H1 (cell line): Measurements from ENCODE around the gene SLC31A2. TPM values are rescaled to one million over a fixed set of nuclear protein-coding genes. Genes with fewer than 3 reads are reported as not detected.

Experiments used
- CTCF ChIA-PET: fragments of 300-600 bp; sonication (Branson Sonifier 250); formaldehyde crosslinking; loops from one replicate; lab custom pipeline; 2021; ENCODE audit not compliant: partially characterized antibody; lab: Charles Lee
- POLR2A ChIA-PET: fragments of 300-600 bp; sonication (Branson Sonifier 250); formaldehyde crosslinking; loops from one replicate; lab custom pipeline; 2021; ENCODE audit warnings: inconsistent platforms; ENCODE audit not compliant: partially characterized antibody; lab: Charles Lee
- DNase-seq, 2 experiments: peaks; one replicate each; pipeline versions ENCODE4 v3.0.0 to v3.0.0-alpha.2; 2010 to 2022; ENCODE audit warnings: low spot score in 2 of 2, low read depth in 1 of 2, mixed read lengths in 1 of 2
- FAIRE-seq: peaks from 2 replicates; lab custom pipeline; 2011; peaks lifted over from hg19 to GRCh38; lab: Jason Lieb, UNC
- H2AFZ ChIP-seq: 2 replicates; pipeline ENCODE4 v1.8.1; 2012; ENCODE audit warnings: low read length, inconsistent platforms
- H2AK5ac ChIP-seq: 2 replicates; pipeline ENCODE4 v1.6.1; 2013; ENCODE audit warnings: low read depth, low read length
- H2BK120ac ChIP-seq: replicated peaks from 2 replicates; pipeline ENCODE3; 2013; ENCODE audit warnings: low read depth, low read length, inconsistent platforms
- H2BK12ac ChIP-seq: 2 replicates; pipeline ENCODE4 v1.6.1; 2013; ENCODE audit warnings: low read depth, low read length
- H2BK15ac ChIP-seq: 2 replicates; pipeline ENCODE4 v1.6.1; 2013; ENCODE audit warnings: low read length
- H2BK20ac ChIP-seq: 2 replicates; pipeline ENCODE4 v1.6.1; 2013; ENCODE audit warnings: low read length
- H2BK5ac ChIP-seq: 2 replicates; pipeline ENCODE4 v1.6.1; 2013; ENCODE audit warnings: low read depth, low read length
- H3K14ac ChIP-seq: 2 replicates; pipeline ENCODE4 v1.6.1; 2013; ENCODE audit warnings: inconsistent platforms; ENCODE audit not compliant: insufficient read length
- H3K18ac ChIP-seq: 2 replicates; pipeline ENCODE4 v1.6.1; 2013; ENCODE audit warnings: low read length; ENCODE audit errors: extremely low read depth
- H3K23ac ChIP-seq: 2 replicates; pipeline ENCODE4 v1.6.1; 2013; ENCODE audit warnings: inconsistent platforms; ENCODE audit not compliant: insufficient read length
- H3K23me2 ChIP-seq: 2 replicates; pipeline ENCODE4 v1.6.1; 2013; ENCODE audit warnings: low read depth, low read length
- H3K27ac ChIP-seq: 2 replicates; pipeline ENCODE4 v1.6.1; 2011; ENCODE audit warnings: low read depth, low read length, inconsistent platforms
- H3K27me3 ChIP-seq, 4 experiments: replicated peaks in 1 of 4; 1 replicate in 1 of 4; 2 replicates in 3 of 4; pipeline versions ENCODE4 v1.6.1 to v1.8.1; 2011 to 2013; ENCODE audit warnings: low read length in 3 of 4, mild to moderate bottlenecking in 3 of 4, inconsistent platforms in 2 of 4, mixed read lengths in 2 of 4, moderate library complexity in 1 of 4; ENCODE audit not compliant: control insufficient read depth in 3 of 4, insufficient read depth in 3 of 4; ENCODE audit errors: extremely low read depth in 1 of 4
- H3K36me3 ChIP-seq, 4 experiments: 2 replicates each; pipeline versions ENCODE4 v1.6.1 to v1.8.1; 2011 to 2013; ENCODE audit warnings: mild to moderate bottlenecking in 4 of 4, low read length in 3 of 4, moderate library complexity in 2 of 4, control low read depth in 1 of 4, inconsistent platforms in 1 of 4; ENCODE audit not compliant: insufficient read depth in 4 of 4, control insufficient read depth in 2 of 4
- H3K4ac ChIP-seq: replicated peaks from 2 replicates; pipeline ENCODE3; 2013; ENCODE audit warnings: low read length, low read depth, mixed read lengths, inconsistent platforms; ENCODE audit not compliant: insufficient read length
- H3K4me1 ChIP-seq, 4 experiments: replicated peaks in 1 of 4; 1 replicate in 1 of 4; 2 replicates in 3 of 4; pipeline versions ENCODE4 v1.6.1 to v1.8.1; 2011 to 2013; ENCODE audit warnings: low read length in 3 of 4, inconsistent platforms in 2 of 4, mixed read lengths in 1 of 4; ENCODE audit not compliant: insufficient read depth in 4 of 4, control insufficient read depth in 3 of 4
- H3K4me2 ChIP-seq, 2 experiments: 2 replicates each; pipeline versions ENCODE4 v1.6.1 to v1.8.1; 2011 to 2013; ENCODE audit warnings: low read depth in 2 of 2, low read length in 2 of 2, control low read depth in 1 of 2, inconsistent platforms in 1 of 2, mild to moderate bottlenecking in 1 of 2; ENCODE audit not compliant: insufficient read depth in 1 of 2
- H3K4me3 ChIP-seq, 4 experiments: fragments of 200-600, 300-600 bp in 1 of 4; sonication (generic), shearing (Covaris generic), sonication (Bioruptor Twin) in 1 of 4; 2 replicates each; pipeline versions ENCODE4 v1.5.1 to v1.8.1; 2011 to 2016; ENCODE audit warnings: low read length in 4 of 4, low read depth in 3 of 4, control low read depth in 2 of 4, inconsistent platforms in 2 of 4, mild to moderate bottlenecking in 2 of 4, mixed read lengths in 1 of 4, moderate library complexity in 1 of 4; ENCODE audit not compliant: insufficient read depth in 2 of 4; ENCODE audit errors: extremely low read depth in 1 of 4
- H3K56ac ChIP-seq: replicated peaks from 2 replicates; pipeline ENCODE3; 2013; ENCODE audit warnings: low read depth, mild to moderate bottlenecking, mixed read lengths, low read length, inconsistent platforms; ENCODE audit not compliant: insufficient read length
- H3K79me1 ChIP-seq: 2 replicates; pipeline ENCODE4 v1.6.1; 2013; ENCODE audit warnings: low read depth, low read length, control low read depth
- H3K79me2 ChIP-seq, 2 experiments: 2 replicates each; pipeline versions ENCODE4 v1.6.1 to v1.8.1; 2012 to 2013; ENCODE audit warnings: low read length in 2 of 2, mild to moderate bottlenecking in 2 of 2, inconsistent platforms in 1 of 2; ENCODE audit not compliant: insufficient read depth in 2 of 2, control insufficient read depth in 1 of 2
- H3K9ac ChIP-seq, 4 experiments: replicated peaks in 1 of 4; 1 replicate in 1 of 4; 2 replicates in 3 of 4; pipeline versions ENCODE4 v1.6.1 to v1.8.1; 2011 to 2013; ENCODE audit warnings: low read depth in 3 of 4, low read length in 3 of 4, control low read depth in 2 of 4, mild to moderate bottlenecking in 2 of 4, moderate library complexity in 2 of 4, inconsistent platforms in 1 of 4; ENCODE audit errors: extremely low read depth in 1 of 4
- H3K9me3 ChIP-seq, 2 experiments: 2 replicates each; pipeline versions ENCODE4 v1.6.1 to v1.8.1; 2012 to 2013; ENCODE audit warnings: mild to moderate bottlenecking in 2 of 2, moderate library complexity in 2 of 2, control low read depth in 1 of 2, inconsistent platforms in 1 of 2, low read depth in 1 of 2, low read length in 1 of 2, mixed read lengths in 1 of 2; ENCODE audit not compliant: insufficient read depth in 2 of 2
- H4K20me1 ChIP-seq, 2 experiments: replicated peaks in 1 of 2; 2 replicates each; pipeline versions ENCODE3 to v1.8.1; 2011 to 2013; ENCODE audit warnings: inconsistent platforms in 2 of 2, low read length in 2 of 2, mild to moderate bottlenecking in 1 of 2; ENCODE audit not compliant: insufficient read depth in 2 of 2, control insufficient read depth in 1 of 2
- H4K5ac ChIP-seq: 2 replicates; pipeline ENCODE4 v1.6.1; 2013; ENCODE audit warnings: low read length, low read depth, mixed read lengths, inconsistent platforms; ENCODE audit not compliant: insufficient read length
- H4K8ac ChIP-seq: 2 replicates; pipeline ENCODE4 v1.8.0; 2013; ENCODE audit warnings: mild to moderate bottlenecking, moderate library complexity, low read length, inconsistent platforms; ENCODE audit not compliant: insufficient read depth; ENCODE audit errors: extremely low read depth
- H4K91ac ChIP-seq: replicated peaks from 2 replicates; pipeline ENCODE3; 2013; ENCODE audit warnings: low read length, mixed read lengths, inconsistent platforms; ENCODE audit not compliant: insufficient read length
- BCL11A ChIP-seq, 2 experiments: IDR thresholded peaks; one replicate each; pipeline ENCODE4 v1.6.1; 2011; ENCODE audit warnings: low read depth in 2 of 2, low read length in 2 of 2, mild to moderate bottlenecking in 2 of 2
- CEBPB ChIP-seq: IDR thresholded peaks from 2 replicates; pipeline ENCODE4 v1.6.1; 2012; ENCODE audit warnings: low read depth, low read length
- CREB1 ChIP-seq: IDR thresholded peaks from 2 replicates; pipeline ENCODE4 v1.6.1; 2012; ENCODE audit warnings: inconsistent platforms
- CTBP2 ChIP-seq: IDR thresholded peaks from 2 replicates; pipeline ENCODE4 v1.7.0; 2011; ENCODE audit warnings: borderline replicate concordance, mild to moderate bottlenecking, moderate library complexity, mixed read lengths, low read length; ENCODE audit not compliant: insufficient read depth, insufficient read length
- EGR1 ChIP-seq: IDR thresholded peaks from 2 replicates; pipeline ENCODE4 v1.6.1; 2011; ENCODE audit warnings: low read depth, low read length, borderline replicate concordance
- GABPA ChIP-seq: IDR thresholded peaks from 2 replicates; pipeline ENCODE4 v1.6.1; 2011; ENCODE audit warnings: mild to moderate bottlenecking, low read length, moderate library complexity, borderline replicate concordance; ENCODE audit not compliant: insufficient read depth
- JUND ChIP-seq: IDR thresholded peaks from 2 replicates; pipeline ENCODE4 v1.6.1; 2011; ENCODE audit warnings: mild to moderate bottlenecking, improper control_type of control experiment, low read length
- KDM1A ChIP-seq: fragments of 200-600, 300-600 bp; sonication (generic); IDR thresholded peaks from 2 replicates; pipeline ENCODE4 v1.7.1; 2016; ENCODE audit warnings: mild to moderate bottlenecking, low read length, borderline replicate concordance
- KDM5A ChIP-seq: fragments of 200-600 bp; IDR thresholded peaks from 2 replicates; pipeline ENCODE4 v1.7.1; 2012; ENCODE audit warnings: mild to moderate bottlenecking, low read length, inconsistent platforms, mixed read lengths
- NRF1 ChIP-seq: IDR thresholded peaks from 2 replicates; pipeline ENCODE4 v1.6.1; 2011; ENCODE audit warnings: mild to moderate bottlenecking, low read depth, low read length, improper control_type of control experiment
- SAP30 ChIP-seq: fragments of 300-600 bp; sonication (generic); IDR thresholded peaks from 2 replicates; pipeline ENCODE4 v1.7.1; 2012; ENCODE audit warnings: low read length, moderate library complexity, mild to moderate bottlenecking, inconsistent platforms; ENCODE audit not compliant: insufficient read depth, insufficient replicate concordance
- WGBS, 2 experiments: shearing (Covaris generic) in 1 of 2; methylation state at CpG; one replicate each; pipeline versions ENCODE4 v1.1.6 to v1.1.7; 2013 to 2015; ENCODE audit warnings: low lambda C conversion rate in 2 of 2, mixed read lengths in 2 of 2, inconsistent platforms in 1 of 2, low coverage in 1 of 2, missing lambda C conversion rate in 1 of 2; ENCODE audit not compliant: insufficient replicate concordance in 2 of 2, insufficient coverage in 1 of 2, insufficient read length in 1 of 2; ENCODE audit errors: extremely low coverage in 1 of 2, missing lambda C conversion rate in 1 of 2; 5-methylcytosine and 5-hydroxymethylcytosine counted together
- polyA plus RNA-seq, 7 experiments: library from polyadenylated mRNA; depleted of rRNA in 3 of 7; stranded (reverse) in 5 of 7; unstranded in 2 of 7; fragments of >200 nt in 5 of 7; fragments of 200-250 nt in 2 of 7; gene quantifications; 1 replicate in 5 of 7; 2 replicates in 1 of 7; 4 replicates in 1 of 7; pipeline versions ENCODE4 v1.2.1 to v1.2.3, GENCODE V29; 2011 to 2013; ENCODE audit warnings: missing spikeins in 2 of 7, mixed read lengths in 2 of 7
- total RNA-seq: library from RNA; stranded (reverse); fragmentation: NEBNext Ultra II Directional; extraction: Animal tissue kit (Norgen Biotek cat#: 25700); gene quantifications from 2 replicates; pipeline ENCODE4 v1.2.1, GENCODE V29; 2021

Gene SLC31A2
- total and polyA plus RNA-seq, 2 of the 8 experiments (the other 6 are each of a cell fraction or from before 2014, with no cell fraction given) = 2.0 to 2.9 TPM

DNA sequence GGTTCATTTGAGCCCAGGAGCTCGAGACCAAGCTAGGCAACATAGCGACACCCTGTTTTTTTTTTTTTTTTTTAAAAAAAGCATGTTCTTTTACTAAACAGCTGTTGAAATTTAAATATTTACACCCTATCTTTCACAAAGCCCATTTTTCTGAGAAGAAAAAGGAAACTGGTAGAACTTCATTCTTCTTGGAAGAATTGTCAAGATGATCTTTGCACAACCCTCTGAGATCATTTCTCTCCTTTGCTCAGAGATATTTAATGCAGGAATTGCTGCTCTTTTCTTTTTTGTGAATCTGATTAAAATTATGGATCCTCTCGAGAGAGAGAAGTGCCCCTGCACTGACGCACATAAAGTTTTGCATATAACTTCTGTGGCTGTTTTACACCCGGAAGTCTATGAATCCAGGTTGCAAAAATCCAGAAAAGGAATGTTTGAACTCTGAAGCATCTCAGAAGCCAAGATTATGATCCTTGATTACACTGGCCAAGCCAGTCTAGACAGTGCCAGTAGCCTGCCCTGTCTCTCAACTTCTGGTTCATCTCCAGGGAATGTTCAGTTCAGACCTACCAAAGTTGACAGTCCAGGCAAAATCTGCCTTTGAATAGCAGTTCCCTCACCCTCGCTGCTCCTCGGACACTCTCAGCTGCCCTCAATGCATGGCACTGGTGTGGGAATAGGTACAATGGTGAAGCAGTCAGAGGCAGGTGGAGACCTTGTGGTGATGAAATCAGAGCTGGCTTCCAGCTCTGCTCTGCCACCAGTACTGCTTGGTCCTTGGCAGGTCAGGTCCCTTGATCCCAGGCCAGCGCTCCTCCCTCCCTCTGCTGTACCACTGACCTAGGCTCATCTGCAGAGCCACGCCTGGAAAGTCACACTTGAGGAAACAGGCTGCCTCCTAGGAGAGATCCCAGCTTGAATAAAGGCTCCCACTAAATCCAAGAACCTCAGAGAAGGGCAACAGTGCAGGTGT lies 13.3 kb upstream of the SLC31A2 start:
- H4K20me1 ChIP-seq = no peaks in the 10 kb centered on the region
- H4K5ac ChIP-seq = no peak overlapping the region
- H2BK5ac ChIP-seq = no peak overlapping the region
- H3K4me2 ChIP-seq = no peak overlapping the region
- no peak overlapping the region for H3K4me3 ChIP-seq
- H3K4ac ChIP-seq = no peak overlapping the region
- FAIRE-seq (no peak), DNase-seq (no peak)
- H3K18ac ChIP-seq = no peak overlapping the region
- no peak overlapping the region for H4K8ac ChIP-seq
- H2BK20ac ChIP-seq = no peak overlapping the region
- no peaks in the 10 kb centered on the region for H3K23me2 ChIP-seq
- H3K9me3 ChIP-seq = no peaks in the 10 kb centered on the region
- no peak overlapping the region for H3K9ac ChIP-seq
- no peak overlapping the region for H3K56ac ChIP-seq
- no peak overlapping the region for H3K23ac ChIP-seq
- no peak overlapping the region for H4K91ac ChIP-seq
- no peak overlapping the region for H3K27ac ChIP-seq
- TF ChIP-seq NRF1 (no peak), EGR1 (no peak), KDM1A (no peak), SAP30 (no peak), CEBPB (no peak), BCL11A (IDR thresholded peaks at IDR 0.05; ENCODE audit: low read depth in 2 of 2, low read length in 2 of 2) (no peak), JUND (no peak), GABPA (no peak), CREB1 (no peak), CTBP2 (no peak), KDM5A (no peak)
- TF ChIP-seq, all 59 proteins: peak for 0
- Histone ChIP-seq H2BK120ac (no peak overlapping the region), H3K79me1 (no peaks in the 10 kb centered on the region), H3K79me2 (no peaks in the 10 kb centered on the region), H2BK15ac (no peak overlapping the region), H3K36me3 (no peaks in the 10 kb centered on the region), H2AK5ac (no peak overlapping the region), H3K4me1 (no peaks in the 10 kb centered on the region), H2AFZ (no peak overlapping the region), H3K14ac (no peak overlapping the region), H3K27me3 (peaks cover 0 to 2% (median 0%) of the 10 kb centered on the region in 4 experiments; a peak in 1 of 7 replicates), H2BK12ac (no peak overlapping the region)
- WGBS, 2 experiments = 81% methylated on average over 9 of the region's 9 CpGs; no CpG with 5 or more reads in 1 of the 2 experiments
- ChIA-PET POLR2A (no interaction called here), CTCF (interaction anchor here (0.6 kb wide), 1 partner anchor 229 kb away, joined by 3 read pairs; no protein-coding TSS in a partner anchor)
